ENCODE results near the gene SPG7.

GRCh38 chr16:89476379-89476778 lies 31.8 kb upstream of the SPG7 start:
- no peak for TF ChIP-seq CTCF (IDR thresholded peaks at IDR 0.05; ENCODE audit: low read length)
- TF ChIP-seq EZH2 (IDR thresholded peaks at IDR 0.05; ENCODE audit: borderline replicate concordance, low read length): no peak
